Muscle layer of colon (tissue), 2 donors: ENCODE data around the gene CMYA5.
"Not testable (repeated sequence)": the region's sequence is repeated elsewhere in the genome, so short reads cannot be mapped to it uniquely, and the experiment has no call there.

ENCODE experiments used
- H3K27ac ChIP-seq: one replicate; pipeline ENCODE4 v1.7.0; 2013; ENCODE audit warnings: low read depth, mild to moderate bottlenecking, low read length, moderate library complexity
- H3K27me3 ChIP-seq, 2 donors: one replicate each; pipeline ENCODE4 v1.7.0; 2013; ENCODE audit warnings: low read length in 2 of 2, mild to moderate bottlenecking in 2 of 2; ENCODE audit not compliant: insufficient read depth in 2 of 2, control insufficient read depth in 1 of 2
- H3K36me3 ChIP-seq: one replicate; pipeline ENCODE4 v1.7.0; 2013; ENCODE audit warnings: mild to moderate bottlenecking, low read length; ENCODE audit not compliant: insufficient read depth
- H3K4me1 ChIP-seq: one replicate; pipeline ENCODE4 v1.7.0; 2013; ENCODE audit warnings: mild to moderate bottlenecking, low read length; ENCODE audit not compliant: insufficient read depth
- H3K4me3 ChIP-seq, 2 donors: one replicate each; pipeline ENCODE4 v1.7.0; 2013; ENCODE audit warnings: low read length in 2 of 2, low read depth in 1 of 2, mild to moderate bottlenecking in 1 of 2, moderate library complexity in 1 of 2
- H3K9ac ChIP-seq: one replicate; pipeline ENCODE4 v1.7.0; 2013; ENCODE audit warnings: low read length
- H3K9me3 ChIP-seq: one replicate; pipeline ENCODE4 v1.7.0; 2013; ENCODE audit warnings: mild to moderate bottlenecking, low read length
- donor health status: abdominal sarcoma.
- donor health status: Adenocarcinoma of cecum.

Gene CMYA5

DNA sequence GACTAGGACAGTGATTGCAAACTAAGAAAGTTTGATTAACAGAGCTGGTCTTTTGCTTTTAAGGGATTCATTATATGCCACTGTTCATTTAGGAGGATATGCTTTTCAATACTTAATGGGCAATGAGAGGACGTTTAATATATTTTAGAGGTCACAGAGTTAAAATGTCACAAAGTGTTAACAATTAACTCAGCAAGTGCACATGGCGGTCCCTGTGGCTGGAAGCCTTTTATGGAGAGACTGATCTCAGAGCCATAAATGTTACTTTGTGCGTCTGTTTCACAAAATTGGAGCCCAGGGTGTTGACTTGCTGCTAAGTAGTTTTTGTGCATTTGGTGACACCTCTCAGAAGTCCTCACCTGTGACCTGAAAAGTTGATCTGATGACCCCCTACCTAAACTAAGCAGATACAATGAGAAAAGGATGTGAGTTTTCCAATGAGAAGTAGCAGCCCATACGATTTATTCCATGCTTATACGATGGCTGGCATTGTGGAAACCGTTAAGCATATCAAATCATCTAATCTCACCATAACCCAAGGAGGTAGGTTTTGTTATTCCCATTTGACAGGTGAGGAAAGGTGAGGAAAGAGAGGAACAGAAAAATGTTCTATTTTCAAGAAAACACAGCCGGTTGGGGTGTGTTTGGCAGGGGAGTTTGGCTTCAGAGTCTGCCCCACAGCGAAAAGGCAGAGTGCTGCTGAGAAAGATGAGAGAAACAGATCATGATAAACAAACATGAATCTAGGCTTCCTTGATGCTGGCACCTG, 64.4 kb downstream of the CMYA5 start:
- Histone ChIP-seq H3K9ac (no peak overlapping the region), H3K4me3 (no peak overlapping the region), H3K27me3 (no peaks in the 10 kb centered on the region), H3K9me3 (no peaks in the 10 kb centered on the region), H3K4me1 (no peaks in the 10 kb centered on the region), H3K36me3 (no peaks in the 10 kb centered on the region), H3K27ac (no peak overlapping the region)

DNA sequence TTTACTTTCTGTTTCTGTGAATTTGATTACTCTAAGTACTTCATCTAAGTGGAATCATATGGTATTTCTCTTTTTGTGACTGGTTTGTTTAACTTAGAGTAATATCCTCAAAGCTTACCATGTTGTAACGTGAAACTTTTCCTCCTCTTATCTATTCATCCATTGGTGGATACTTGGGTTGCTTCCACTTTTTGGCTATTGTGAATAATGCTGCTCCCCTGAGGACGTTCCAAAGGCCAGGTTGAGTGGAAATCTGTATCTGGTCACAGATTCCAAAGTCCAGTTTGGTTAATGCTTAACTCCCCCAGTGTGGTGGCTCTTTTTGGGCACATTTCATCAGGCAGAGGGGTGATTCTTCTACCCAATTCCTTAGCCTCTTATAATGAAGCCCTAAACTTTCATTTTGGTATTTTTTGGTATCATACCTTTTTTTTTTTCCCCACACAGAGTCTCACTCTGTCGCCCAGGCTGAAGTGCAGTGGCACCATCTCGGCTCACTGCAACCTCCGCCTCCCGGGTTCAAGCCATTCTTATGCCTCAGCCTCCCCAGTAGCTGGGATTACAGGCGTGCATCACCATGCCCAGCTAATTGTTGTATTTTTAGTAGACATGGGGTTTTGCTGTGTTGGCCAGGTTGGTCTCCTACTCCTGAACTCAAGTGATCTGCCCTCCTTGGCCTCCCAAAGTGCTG, 65.4 kb downstream of the CMYA5 start:
- H3K9me3 ChIP-seq: no peaks in the 10 kb centered on the region
- no peak overlapping the region for H3K9ac ChIP-seq
- H3K27ac ChIP-seq: no peak overlapping the region
- H3K36me3 ChIP-seq: no peaks in the 10 kb centered on the region
- H3K4me3 ChIP-seq: no peak overlapping the region
- H3K27me3 ChIP-seq: no peaks in the 10 kb centered on the region
- H3K4me1 ChIP-seq: no peaks in the 10 kb centered on the region

DNA sequence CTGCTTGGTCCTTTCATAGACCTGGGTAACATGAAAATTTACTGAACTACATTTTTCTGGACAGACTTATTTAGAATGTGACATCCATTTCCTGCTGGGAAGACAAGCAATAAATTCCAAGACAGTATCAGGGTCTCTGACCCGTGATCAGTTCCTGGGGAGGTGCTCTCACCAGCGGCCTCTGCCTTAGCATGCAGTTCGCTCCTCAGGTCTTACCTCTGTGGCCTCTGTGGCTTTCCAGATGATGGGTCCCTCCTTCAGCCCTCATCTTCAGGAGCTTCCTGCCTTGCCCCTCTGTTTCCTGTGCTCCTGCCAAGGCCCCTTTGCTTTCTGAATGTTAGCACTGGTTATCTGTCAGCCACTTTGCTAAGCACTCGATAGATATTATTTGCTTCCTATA, 66.4 kb downstream of the CMYA5 start:
- Histone ChIP-seq H3K4me1 (no peaks in the 10 kb centered on the region), H3K4me3 (no peak overlapping the region), H3K36me3 (no peaks in the 10 kb centered on the region), H3K9ac (no peak overlapping the region), H3K9me3 (no peaks in the 10 kb centered on the region), H3K27me3 (no peaks in the 10 kb centered on the region), H3K27ac (no peak overlapping the region)

- no peaks in the 10 kb centered on the region for H3K4me1 ChIP-seq
- no peak overlapping the region for H3K27ac ChIP-seq
- H3K27me3 ChIP-seq: no peaks in the 10 kb centered on the region
- no peak overlapping the region for H3K9ac ChIP-seq
- H3K36me3 ChIP-seq: no peaks in the 10 kb centered on the region
- no peak overlapping the region for H3K4me3 ChIP-seq
- no peaks in the 10 kb centered on the region for H3K9me3 ChIP-seq
Observed at GRCh38 chr5:79759436-79759835, 69.8 kb downstream of the CMYA5 start.

GRCh38 chr5:79759848-79760247, 70.2 kb downstream of the CMYA5 start:
- Histone ChIP-seq H3K9me3 (no peaks in the 10 kb centered on the region), H3K27me3 (no peaks in the 10 kb centered on the region), H3K27ac (no peak overlapping the region), H3K4me1 (no peaks in the 10 kb centered on the region), H3K36me3 (no peaks in the 10 kb centered on the region), H3K4me3 (no peak overlapping the region), H3K9ac (no peak overlapping the region)

DNA sequence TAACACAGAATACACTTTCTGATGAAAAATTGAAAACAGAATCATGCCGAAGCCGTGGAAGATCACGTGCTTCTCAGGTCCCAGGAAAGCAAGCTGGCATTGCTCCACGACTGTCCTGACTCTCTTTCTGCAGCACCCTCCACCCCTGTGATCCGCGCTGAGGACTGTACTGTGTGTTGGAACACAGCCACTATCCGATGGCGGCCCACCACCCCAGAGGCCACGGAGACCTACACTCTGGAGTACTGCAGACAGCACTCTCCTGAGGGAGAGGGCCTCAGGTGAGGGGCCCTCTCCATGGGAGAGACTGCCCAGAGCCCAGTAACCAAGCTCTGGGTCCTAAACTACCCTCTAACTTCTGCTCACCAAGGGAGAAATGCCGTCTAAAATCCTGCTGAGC, 73.3 kb downstream of the CMYA5 start:
- H3K27ac ChIP-seq: no peak overlapping the region
- no peaks in the 10 kb centered on the region for H3K36me3 ChIP-seq
- no peaks in the 10 kb centered on the region for H3K27me3 ChIP-seq
- H3K4me1 ChIP-seq: no peaks in the 10 kb centered on the region
- H3K9me3 ChIP-seq: no peaks in the 10 kb centered on the region
- no peak overlapping the region for H3K9ac ChIP-seq
- H3K4me3 ChIP-seq: no peak overlapping the region

GRCh38 chr5:79764147-79764546, 74.5 kb downstream of the CMYA5 start:
- H3K9me3 ChIP-seq, H3K9ac ChIP-seq, H3K27ac ChIP-seq, H3K27me3 ChIP-seq, H3K36me3 ChIP-seq, H3K4me1 ChIP-seq, H3K4me3 ChIP-seq: not testable (repeated sequence)

DNA sequence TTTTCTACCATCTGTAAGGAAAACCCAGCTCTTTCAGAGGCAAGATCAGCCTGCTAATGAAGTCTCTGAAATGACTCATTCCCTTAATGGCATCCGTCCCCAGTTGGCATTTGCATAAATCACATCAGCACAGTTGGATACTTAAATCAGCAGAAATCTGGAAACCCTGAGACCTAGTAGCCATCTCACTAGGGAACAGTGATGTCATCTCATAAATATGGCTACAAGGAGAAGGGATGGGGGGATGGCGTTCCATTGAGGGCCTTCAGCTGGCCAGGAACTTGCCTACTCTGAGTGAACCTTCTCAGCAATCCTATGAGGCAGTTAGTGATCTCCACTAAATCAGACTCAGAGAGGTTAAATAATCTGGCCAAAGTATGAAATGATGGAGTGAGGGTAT, 81.8 kb downstream of the CMYA5 start:
- Histone ChIP-seq H3K27ac (no peak overlapping the region), H3K36me3 (no peaks in the 10 kb centered on the region), H3K9ac (no peak overlapping the region), H3K4me1 (no peaks in the 10 kb centered on the region), H3K4me3 (no peak overlapping the region), H3K27me3 (no peaks in the 10 kb centered on the region), H3K9me3 (no peaks in the 10 kb centered on the region)

DNA sequence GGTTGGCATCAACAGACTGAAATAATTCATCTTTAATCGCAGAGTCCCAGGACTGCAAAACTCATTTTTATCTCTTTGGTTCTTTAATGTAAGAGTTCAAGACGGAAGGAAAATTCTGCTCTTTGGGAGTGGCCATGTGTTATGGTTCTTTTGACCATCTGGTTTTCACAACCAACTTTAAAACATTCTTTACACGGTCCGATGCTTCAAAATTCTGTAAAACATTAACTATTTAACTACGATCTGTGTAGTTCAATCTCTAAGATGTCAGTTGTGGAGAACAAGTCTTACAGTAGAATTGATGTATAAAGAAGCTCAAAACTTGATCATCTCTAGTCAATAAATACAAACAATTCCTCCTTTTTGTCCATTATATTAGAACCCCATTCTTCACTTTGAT, 83.0 kb downstream of the CMYA5 start:
- H3K4me1 ChIP-seq: no peaks in the 10 kb centered on the region

DNA sequence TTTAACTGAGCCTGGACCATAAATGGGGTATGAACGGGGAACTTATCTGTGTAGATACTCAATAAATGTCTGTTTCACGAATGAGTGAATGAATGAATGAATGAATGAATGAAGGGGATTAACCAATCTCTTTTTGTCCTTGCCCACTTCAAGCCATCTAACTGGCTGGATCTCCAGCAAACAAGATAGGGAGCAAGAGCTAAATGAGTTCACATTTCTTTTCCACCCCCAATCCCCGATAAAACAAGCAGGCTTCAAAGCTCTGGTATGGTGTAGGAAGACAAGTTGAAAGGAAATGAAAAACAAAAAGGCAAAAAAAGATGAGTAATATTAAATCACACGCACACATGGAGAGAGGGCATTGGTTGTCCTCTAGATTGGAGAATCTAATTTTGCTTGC, 84.0 kb downstream of the CMYA5 start:
- Histone ChIP-seq H3K27ac (no peak overlapping the region), H3K27me3 (no peaks in the 10 kb centered on the region), H3K4me1 (no peaks in the 10 kb centered on the region), H3K9ac (no peak overlapping the region), H3K36me3 (no peaks in the 10 kb centered on the region), H3K9me3 (no peaks in the 10 kb centered on the region), H3K4me3 (no peak overlapping the region)

More for the DNA sequence above, 83.0 kb downstream of the CMYA5 start:
- Histone ChIP-seq H3K36me3 (no peaks in the 10 kb centered on the region), H3K4me3 (no peak overlapping the region), H3K27ac (no peak overlapping the region), H3K9ac (no peak overlapping the region), H3K27me3 (no peaks in the 10 kb centered on the region), H3K9me3 (no peaks in the 10 kb centered on the region)

DNA sequence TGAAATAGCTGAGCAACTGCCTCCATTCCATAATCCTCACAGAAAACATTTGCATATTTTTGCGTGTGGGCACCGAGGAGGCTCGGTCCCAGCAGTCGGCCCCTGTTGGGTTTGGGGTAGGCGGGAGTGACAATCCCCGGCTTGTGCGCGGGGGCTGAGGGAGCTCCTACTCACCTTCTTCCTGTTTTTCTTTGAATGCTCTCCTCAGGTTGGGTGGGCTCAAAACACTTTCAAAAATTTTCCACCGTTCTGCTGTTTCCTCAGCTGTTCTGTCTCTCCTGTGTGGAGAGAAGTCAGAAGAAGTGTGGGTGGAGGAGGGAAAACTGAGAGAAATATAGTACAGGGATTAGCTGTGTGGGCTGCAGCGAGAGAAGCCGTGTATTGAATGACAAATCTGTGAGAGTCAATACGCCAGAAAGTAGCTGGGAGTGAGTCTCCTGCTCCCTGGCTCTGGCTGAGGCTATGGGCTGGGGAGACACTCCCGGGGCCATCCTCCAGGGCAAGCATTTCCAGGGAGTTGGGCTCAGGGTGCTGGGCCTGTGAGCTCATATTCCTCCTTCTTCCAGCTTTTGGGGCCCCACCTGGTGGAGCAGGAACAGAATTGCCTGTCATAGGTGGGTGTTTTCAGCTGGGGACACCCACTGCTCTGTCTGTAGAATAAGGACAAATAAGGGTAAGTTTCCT, 84.7 kb downstream of the CMYA5 start:
- Histone ChIP-seq H3K9ac (no peak overlapping the region), H3K36me3 (no peaks in the 10 kb centered on the region), H3K4me3 (no peak overlapping the region), H3K4me1 (no peaks in the 10 kb centered on the region), H3K9me3 (no peaks in the 10 kb centered on the region), H3K27ac (no peak overlapping the region), H3K27me3 (no peaks in the 10 kb centered on the region)
